OCI-LY1 (cell line): ENCODE data around the gene RAPGEF4.

Experiments
- CTCF ChIP-seq: fragments of 200-600 bp; sonication (generic), shearing (Covaris generic); IDR thresholded peaks from 2 replicates; pipeline ENCODE4 v1.5.1; 2017; ENCODE audit warnings: mild to moderate bottlenecking, antibody characterized with exemption, low read length, moderate library complexity, mixed read lengths
- EZH2 ChIP-seq: fragments of 200-600 bp; sonication (generic), shearing (Covaris generic); IDR thresholded peaks from 2 replicates; pipeline ENCODE4 v1.8.0; 2017; ENCODE audit warnings: borderline replicate concordance, mixed run types, mild to moderate bottlenecking, antibody characterized with exemption, low read length, moderate library complexity, mixed read lengths

GRCh38 chr2:173002751-173003541, 267.3 kb downstream of the RAPGEF4 start:
- no peak for TF ChIP-seq CTCF
- no peak for TF ChIP-seq EZH2
